Kidney (tissue), 14 donors: ENCODE data around the gene NSRP1. TPM values are rescaled to one million over a fixed set of nuclear protein-coding genes. Genes with fewer than 3 reads are reported as not detected.

ENCODE experiments used
- DNase-seq, 5 donors: peaks; one replicate each; pipeline ENCODE4 v3.0.0-alpha.2; 2013 to 2020
- FAIRE-seq: peaks from 2 replicates; lab custom pipeline; 2012; peaks lifted over from hg19 to GRCh38; lab: Jason Lieb, UNC
- H3K27ac ChIP-seq, 2 donors: one replicate each; pipeline ENCODE4 v1.7.0; 2013; ENCODE audit warnings: low read depth in 2 of 2, low read length in 2 of 2, inconsistent platforms in 1 of 2
- H3K27me3 ChIP-seq: one replicate; pipeline ENCODE4 v1.7.1; 2013; ENCODE audit warnings: low read length, inconsistent platforms; ENCODE audit not compliant: control insufficient read depth, insufficient read depth
- H3K36me3 ChIP-seq, 3 donors: one replicate each; pipeline versions ENCODE4 v1.7.0 to v1.7.1; 2013; ENCODE audit warnings: low read length in 3 of 3, control low read depth in 1 of 3, inconsistent platforms in 1 of 3; ENCODE audit not compliant: insufficient read depth in 3 of 3, control insufficient read depth in 2 of 3
- H3K4me1 ChIP-seq, 3 donors: one replicate each; pipeline versions ENCODE4 v1.7.0 to v1.7.1; 2013; ENCODE audit warnings: low read length in 3 of 3, inconsistent platforms in 1 of 3, low read depth in 1 of 3; ENCODE audit not compliant: control insufficient read depth in 2 of 3, insufficient read depth in 2 of 3
- H3K4me3 ChIP-seq, 3 donors: one replicate each; pipeline versions ENCODE4 v1.7.0 to v1.8.1; 2013; ENCODE audit warnings: low read length in 3 of 3, control low read depth in 1 of 3, inconsistent platforms in 1 of 3
- H3K9ac ChIP-seq, 3 donors: one replicate each; pipeline versions ENCODE4 v1.7.0 to v1.7.1; 2013; ENCODE audit warnings: low read length in 3 of 3, control low read depth in 1 of 3, inconsistent platforms in 1 of 3
- H3K9me3 ChIP-seq, 3 donors: one replicate each; pipeline versions ENCODE4 v1.7.0 to v1.7.1; 2013; ENCODE audit warnings: low read length in 3 of 3, control low read depth in 1 of 3, inconsistent platforms in 1 of 3; ENCODE audit not compliant: control insufficient read depth in 2 of 3, insufficient read depth in 1 of 3
- intact Hi-C: fragments of 100-400 bp; cut with DNase I; formaldehyde crosslinking; loops from one replicate; pipeline ENCODE4 v1.11.1; 2022
- polyA plus RNA-seq: library from polyadenylated mRNA; stranded (reverse); fragments of 350-450 nt; fragmentation: Illumina TruSeq; extraction: RNeasy Lipid Tissue Mini Kit (QIAGEN cat#74804); gene quantifications from one replicate; pipeline ENCODE4 v1.2.3, GENCODE V29; 2014; ENCODE audit warnings: low read depth, low replicate concordance; ENCODE audit not compliant: insufficient read depth
- total RNA-seq: library from RNA; stranded (reverse); fragmentation: NEBNext Ultra II Directional; extraction: Animal tissue kit (Norgen Biotek cat#: 25700); gene quantifications from one replicate; pipeline ENCODE4 v1.2.1, GENCODE V29; 2021
- TF ChIP-seq, protein P1 (sequence below): IDR thresholded peaks from 3 replicates; pipeline ENCODE4 v1.5.1; 2012; ENCODE audit warnings: mild to moderate bottlenecking, moderate library complexity, borderline replicate concordance; ENCODE audit not compliant: insufficient read depth; ENCODE audit errors: extremely low read depth
- donor health status: control.
- donor health status: control.
- donor health status: control.
- donor health status: control.
- donor health status: control.
- donor health status: DM: yes; HTN: yes; CAD: no.
- donor health status: Normal renal cell carcinoma (clear cell type).

The NSRP1 gene
- total and polyA plus RNA-seq, 2 donors from 2014 or later, result 17.2 to 40.2 TPM

DNA sequence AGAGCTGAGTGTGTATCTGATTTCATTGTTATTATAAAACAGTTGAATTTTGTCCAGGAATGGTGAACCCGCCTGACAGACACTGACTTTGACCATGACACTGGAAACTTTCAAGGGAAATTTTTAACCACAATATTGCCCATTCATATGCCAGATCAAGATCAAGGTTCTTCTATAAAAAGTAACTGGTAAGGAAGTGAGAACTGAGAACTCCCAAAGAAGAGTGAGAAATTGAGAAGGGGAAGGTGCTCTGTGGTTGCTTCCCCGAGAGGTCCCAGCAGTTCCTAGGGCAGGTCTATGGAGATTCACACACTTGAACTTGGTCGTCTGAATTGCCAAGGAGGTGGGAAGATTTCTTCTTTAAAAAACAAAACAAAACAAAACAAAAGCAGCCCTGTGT lies 91.6 kb downstream of the NSRP1 start:
- FAIRE-seq (no peak), DNase-seq (no peak)
- no peak overlapping the region for H3K4me3 ChIP-seq
- TF ChIP-seq, protein P1, sequence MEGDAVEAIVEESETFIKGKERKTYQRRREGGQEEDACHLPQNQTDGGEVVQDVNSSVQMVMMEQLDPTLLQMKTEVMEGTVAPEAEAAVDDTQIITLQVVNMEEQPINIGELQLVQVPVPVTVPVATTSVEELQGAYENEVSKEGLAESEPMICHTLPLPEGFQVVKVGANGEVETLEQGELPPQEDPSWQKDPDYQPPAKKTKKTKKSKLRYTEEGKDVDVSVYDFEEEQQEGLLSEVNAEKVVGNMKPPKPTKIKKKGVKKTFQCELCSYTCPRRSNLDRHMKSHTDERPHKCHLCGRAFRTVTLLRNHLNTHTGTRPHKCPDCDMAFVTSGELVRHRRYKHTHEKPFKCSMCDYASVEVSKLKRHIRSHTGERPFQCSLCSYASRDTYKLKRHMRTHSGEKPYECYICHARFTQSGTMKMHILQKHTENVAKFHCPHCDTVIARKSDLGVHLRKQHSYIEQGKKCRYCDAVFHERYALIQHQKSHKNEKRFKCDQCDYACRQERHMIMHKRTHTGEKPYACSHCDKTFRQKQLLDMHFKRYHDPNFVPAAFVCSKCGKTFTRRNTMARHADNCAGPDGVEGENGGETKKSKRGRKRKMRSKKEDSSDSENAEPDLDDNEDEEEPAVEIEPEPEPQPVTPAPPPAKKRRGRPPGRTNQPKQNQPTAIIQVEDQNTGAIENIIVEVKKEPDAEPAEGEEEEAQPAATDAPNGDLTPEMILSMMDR, result no peak
- H3K27ac ChIP-seq, result no peak overlapping the region
- intact Hi-C loops, result no loop called here
- H3K9ac ChIP-seq, result no peak overlapping the region
- H3K36me3 ChIP-seq, result no peaks in the 10 kb centered on the region
- no peaks in the 10 kb centered on the region for H3K27me3 ChIP-seq
- no peaks in the 10 kb centered on the region for H3K4me1 ChIP-seq
- H3K9me3 ChIP-seq, result no peaks in the 10 kb centered on the region

DNA sequence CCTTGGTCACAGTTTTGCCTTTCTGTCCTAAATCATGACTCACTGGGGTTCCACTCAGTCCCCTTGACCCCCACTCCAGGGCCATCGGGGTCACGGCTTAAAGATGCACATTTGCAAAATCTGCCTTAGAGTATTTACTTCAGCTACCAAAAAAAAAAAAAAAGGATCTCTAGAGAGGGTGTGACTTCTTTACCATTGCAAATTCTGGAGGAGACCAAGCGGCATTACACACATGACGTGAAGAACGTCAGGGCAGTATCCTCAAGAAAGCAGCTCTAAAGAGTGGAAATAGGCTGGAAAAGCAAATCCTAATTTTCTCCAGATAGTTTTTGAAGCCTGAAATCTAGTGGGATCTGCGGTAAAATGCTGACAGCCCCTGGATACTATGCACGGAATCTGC lies 93.3 kb downstream of the NSRP1 start:
- H3K4me1 ChIP-seq, result no peaks in the 10 kb centered on the region
- FAIRE-seq (no peak), DNase-seq (no peak)
- no peak overlapping the region for H3K27ac ChIP-seq
- no peaks in the 10 kb centered on the region for H3K27me3 ChIP-seq
- no peaks in the 10 kb centered on the region for H3K9me3 ChIP-seq
- TF ChIP-seq, protein P1, result no peak
- H3K4me3 ChIP-seq, result no peak overlapping the region
- H3K9ac ChIP-seq, result no peak overlapping the region
- no peaks in the 10 kb centered on the region for H3K36me3 ChIP-seq
- intact Hi-C loops, result no loop called here

DNA sequence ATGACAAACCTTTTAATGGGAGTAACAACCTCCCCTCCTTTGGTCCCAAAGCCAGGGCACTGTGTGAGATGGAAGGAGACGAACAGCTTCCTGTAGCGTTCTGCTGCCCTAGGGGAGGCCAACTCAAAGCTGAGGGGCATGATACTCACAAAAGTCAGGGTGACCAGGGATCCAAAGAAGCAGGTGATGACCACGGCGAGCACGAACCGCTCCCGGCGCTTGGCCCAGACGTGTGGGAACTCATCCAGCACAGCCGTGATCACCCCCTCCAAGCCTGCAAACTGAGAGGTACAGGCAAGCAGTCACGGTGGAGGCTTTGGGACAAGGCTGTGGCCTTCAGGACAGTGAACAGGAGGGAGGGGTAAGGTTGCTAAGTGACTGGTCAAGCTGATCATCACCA lies 93.8 kb downstream of the NSRP1 start:
- FAIRE-seq (no peak), DNase-seq (no peak)
- Histone ChIP-seq H3K4me1 (no peaks in the 10 kb centered on the region), H3K9ac (no peak overlapping the region), H3K9me3 (no peaks in the 10 kb centered on the region), H3K27me3 (no peaks in the 10 kb centered on the region), H3K4me3 (no peak overlapping the region), H3K36me3 (no peaks in the 10 kb centered on the region), H3K27ac (no peak overlapping the region)
- TF ChIP-seq, protein P1, result no peak
- intact Hi-C loops, result no loop called here

DNA sequence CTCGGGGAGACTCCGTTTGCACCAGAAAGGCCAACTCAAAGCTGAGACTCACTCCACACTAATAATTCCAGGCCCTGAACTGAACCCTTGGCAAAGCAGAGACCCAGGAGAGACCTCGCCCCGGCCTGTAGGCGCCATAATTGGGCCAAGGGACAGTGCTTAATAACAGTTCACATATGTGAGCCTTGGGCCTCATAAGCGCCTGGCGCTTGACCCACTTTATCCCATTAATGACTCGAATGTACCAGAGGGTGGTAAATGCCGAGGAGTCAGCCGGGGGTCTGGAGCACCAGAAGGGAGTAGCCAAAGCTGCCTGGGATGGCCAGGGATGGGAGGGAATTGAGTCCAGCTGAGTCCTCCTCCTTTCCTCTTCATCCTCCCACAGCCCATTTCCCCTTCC lies 94.3 kb downstream of the NSRP1 start:
- TF ChIP-seq, protein P1, result no peak
- no peaks in the 10 kb centered on the region for H3K4me1 ChIP-seq
- no peaks in the 10 kb centered on the region for H3K27me3 ChIP-seq
- no peaks in the 10 kb centered on the region for H3K9me3 ChIP-seq
- H3K4me3 ChIP-seq, result no peak overlapping the region
- no peak overlapping the region for H3K9ac ChIP-seq
- intact Hi-C loops, result no loop called here
- no peak for FAIRE-seq
- H3K36me3 ChIP-seq, result no peaks in the 10 kb centered on the region
- H3K27ac ChIP-seq, result no peak overlapping the region
- DNase-seq, result no peak
